ENCODE results near the gene TMEM235.

The TMEM235 gene

DNA sequence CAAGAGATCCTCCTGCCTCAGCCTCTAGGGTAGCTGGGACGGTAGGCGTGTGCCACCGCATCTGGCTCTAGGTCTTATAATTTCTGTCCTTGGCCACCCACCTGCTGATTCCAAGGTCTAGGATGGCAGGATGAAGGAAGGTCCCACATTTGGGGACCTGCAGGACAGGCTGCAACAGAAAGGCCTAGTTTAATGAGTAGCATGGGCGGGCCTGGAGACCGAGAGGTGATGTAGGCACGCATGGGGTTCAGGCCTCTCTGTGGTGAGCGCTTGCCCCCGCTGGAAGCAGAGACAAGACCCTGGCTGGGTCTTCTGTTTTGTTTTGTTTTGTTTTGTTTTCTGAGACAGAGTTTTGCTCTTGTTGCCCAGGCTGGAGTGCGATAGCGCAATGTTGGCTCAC is 33.7 kb downstream of the TMEM235 start:
- Histone ChIP-seq H3K27ac (no peak overlapping the region), H3K27me3 (replicated peaks) (peaks cover 9% of the 10 kb centered on the region)

GRCh38 chr17:78266231-78266631 is 34.8 kb downstream of the TMEM235 start:
- Histone ChIP-seq H3K27ac (no peak overlapping the region), H3K36me3 (replicated peaks) (no peaks in the 10 kb centered on the region), H3K4me3 (ENCODE audit: low read depth, low read length) (no peak overlapping the region), H3K27me3 (replicated peaks) (peaks cover 9% of the 10 kb centered on the region)
- no peak for TF ChIP-seq CTCF (IDR thresholded peaks at IDR 0.05; ENCODE audit: low read depth, low read length, missing control alignments)
- in situ Hi-C loops (cut with HindIII; ENCODE audit: low pct_ligation_motif_present, low sequenced_read_pairs) = no loop called here
- DNase-seq = no peak

More for the DNA sequence above, 33.7 kb downstream of the TMEM235 start:
- in situ Hi-C loops (cut with HindIII; ENCODE audit: low pct_ligation_motif_present, low sequenced_read_pairs) = no loop called here
- DNase-seq = no peak
- Histone ChIP-seq H3K36me3 (replicated peaks) (no peaks in the 10 kb centered on the region), H3K4me3 (ENCODE audit: low read depth, low read length) (no peak overlapping the region)
- no peak for TF ChIP-seq CTCF (IDR thresholded peaks at IDR 0.05; ENCODE audit: low read depth, low read length, missing control alignments)

DNA sequence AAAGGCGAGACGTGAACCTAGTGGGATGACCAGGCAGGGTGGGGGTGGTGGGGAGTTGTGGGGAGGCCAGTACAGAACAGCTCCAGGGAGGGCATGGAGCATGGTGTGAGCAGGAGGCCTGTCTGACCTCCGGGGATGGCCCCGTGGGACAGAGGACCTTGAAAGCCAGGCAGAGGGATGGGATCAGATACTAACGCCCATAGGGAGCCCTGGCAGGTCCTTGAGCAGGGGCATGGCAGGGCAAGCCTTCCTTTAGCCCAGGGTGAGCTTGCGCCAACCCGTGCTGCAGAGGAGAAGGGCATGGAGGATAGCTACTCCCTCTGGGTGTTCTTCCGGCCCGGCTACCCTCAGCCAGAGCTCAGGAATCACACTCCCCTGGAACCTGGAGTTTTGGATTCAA is 35.3 kb downstream of the TMEM235 start:
- Histone ChIP-seq H3K27me3 (replicated peaks) (peaks cover 9% of the 10 kb centered on the region), H3K36me3 (replicated peaks) (no peaks in the 10 kb centered on the region), H3K27ac (no peak overlapping the region), H3K4me3 (ENCODE audit: low read depth, low read length) (no peak overlapping the region)
- in situ Hi-C loops (cut with HindIII; ENCODE audit: low pct_ligation_motif_present, low sequenced_read_pairs) = no loop called here
- DNase-seq = no peak
- TF ChIP-seq CTCF (IDR thresholded peaks at IDR 0.05; ENCODE audit: low read depth, low read length, missing control alignments) = no peak

- Histone ChIP-seq H3K27me3 (replicated peaks) (peaks cover 9% of the 10 kb centered on the region), H3K27ac (no peak overlapping the region), H3K4me3 (ENCODE audit: low read depth, low read length) (no peak overlapping the region), H3K36me3 (replicated peaks) (no peaks in the 10 kb centered on the region)
- DNase-seq = no peak
- in situ Hi-C loops (cut with HindIII; ENCODE audit: low pct_ligation_motif_present, low sequenced_read_pairs) = no loop called here
- no peak for TF ChIP-seq CTCF (IDR thresholded peaks at IDR 0.05; ENCODE audit: low read depth, low read length, missing control alignments)
These were observed 36.0 kb downstream of the TMEM235 start for GRCh38 chr17:78267253-78268073.

GRCh38 chr17:78268191-78268874 is 36.9 kb downstream of the TMEM235 start:
- in situ Hi-C loops (cut with HindIII; ENCODE audit: low pct_ligation_motif_present, low sequenced_read_pairs) = no loop called here
- Histone ChIP-seq H3K27ac (no peak overlapping the region), H3K27me3 (replicated peaks) (peaks cover 12% of the 10 kb centered on the region), H3K36me3 (replicated peaks) (no peaks in the 10 kb centered on the region), H3K4me3 (ENCODE audit: low read depth, low read length) (no peak overlapping the region)
- DNase-seq = no peak
- no peak for TF ChIP-seq CTCF (IDR thresholded peaks at IDR 0.05; ENCODE audit: low read depth, low read length, missing control alignments)

Data from brain microvascular endothelial cell (primary cell).